Ovary (tissue), 9 donors: Measurements from ENCODE around the gene SPTLC1. TPM values are rescaled to one million over a fixed set of nuclear protein-coding genes. Genes with fewer than 3 reads are reported as not detected.
"Not testable (repeated sequence)": the region's sequence is repeated elsewhere in the genome, so short reads cannot be mapped to it uniquely, and the experiment has no call there.

Experiments used
- DNase-seq, 5 donors: peaks; one replicate each; pipeline ENCODE4 v3.0.0-alpha.2; 2019 to 2020
- H3K27ac ChIP-seq, 2 donors: fragments of 200-600 bp; one replicate each; pipeline versions ENCODE4 v1.5.1 to v1.8.0; 2019 to 2022
- H3K27me3 ChIP-seq: fragments of 200-600 bp; one replicate; pipeline ENCODE4 v1.8.0; 2022
- H3K36me3 ChIP-seq: fragments of 200-600 bp; sonication (generic); one replicate; pipeline ENCODE4 v1.5.1; 2019
- H3K4me1 ChIP-seq: one replicate; pipeline ENCODE4 v1.8.1; 2013; ENCODE audit warnings: mild to moderate bottlenecking, moderate library complexity; ENCODE audit not compliant: insufficient read depth
- H3K4me3 ChIP-seq: fragments of 200-600 bp; sonication (generic); one replicate; pipeline ENCODE4 v1.5.1; 2017
- H3K9me3 ChIP-seq, 2 donors: fragments of 200-600 bp in 1 of 2; sonication (generic) in 1 of 2; one replicate each; pipeline versions ENCODE4 v1.5.1 to v1.8.1; 2013 to 2019; ENCODE audit warnings: mild to moderate bottlenecking in 1 of 2, moderate library complexity in 1 of 2
- CTCF ChIP-seq, 3 donors: fragments of 450-650 bp in 2 of 3; fragments of 200-600 bp in 1 of 3; IDR thresholded peaks; one replicate each; pipeline versions ENCODE4 v1.5.1 to v1.8.0; 2016 to 2022; ENCODE audit warnings: antibody characterized with exemption in 3 of 3, mild to moderate bottlenecking in 1 of 3
- EP300 ChIP-seq: sonication (generic); formaldehyde crosslinking; IDR thresholded peaks from one replicate; pipeline ENCODE4 v1.6.1; 2017; ENCODE audit warnings: antibody characterized with exemption
- POLR2A ChIP-seq: fragments of 450-650 bp; IDR thresholded peaks from one replicate; pipeline ENCODE4 v1.6.1; 2017; ENCODE audit warnings: antibody characterized with exemption, mild to moderate bottlenecking, moderate library complexity
- WGBS, 3 donors: extraction: QIAGEN DNeasy Blood & Tissue Kit in 1 of 3; methylation state at CpG; one replicate each; pipeline versions ENCODE4 v1.1.5 to v1.1.7; 2013 to 2017; 5-methylcytosine and 5-hydroxymethylcytosine counted together
- intact Hi-C, 4 donors: fragments of 100-400 bp; cut with DNase I; formaldehyde crosslinking; loops; one replicate each; pipeline versions ENCODE4 v1.11.0 to v1.15.1; 2022 to 2023
- polyA plus RNA-seq, 2 donors: library from polyadenylated mRNA; stranded (reverse); fragments of 200-250 nt in 1 of 2; fragments of 350-450 nt in 1 of 2; fragmentation: Illumina TruSeq in 1 of 2; extraction: RNeasy Lipid Tissue Mini Kit (QIAGEN cat#74804) in 1 of 2; gene quantifications; one replicate each; pipeline ENCODE4 v1.2.3, GENCODE V29; 2013 to 2014
- total RNA-seq, 7 donors: library from RNA; depleted of rRNA in 2 of 7; stranded (reverse); fragments of >200 nt in 2 of 7; fragmentation: NEBNext Ultra II Directional in 3 of 7; extraction: Animal tissue kit (Norgen Biotek cat#: 25700) in 3 of 7; gene quantifications; one replicate each; pipeline versions ENCODE4 v1.1.0 to v1.2.4, GENCODE V29; 2016 to 2023
- donor health status: DM: no; HTN: no; CAD: no; lungs with moderate emphysema.
- donor health status: DM: no; HTN: no; CAD: no.
- donor health status: Bipolar disorder and iron deficiency.
- donor health status: DM: yes; HTN: yes; CAD: no.
- donor health status: DM: no; HTN: no; CAD: no.
- donor health status: DM: yes; HTN: yes; CAD: no.

The SPTLC1 gene
- total and polyA plus RNA-seq, 9 donors = 54.3 to 80.2 (median 72.0) TPM

- H3K36me3 ChIP-seq = no peaks in the 10 kb centered on the region
- no peak for TF ChIP-seq CTCF (IDR thresholded peaks at IDR 0.05)
- TF ChIP-seq POLR2A = no peak
- TF ChIP-seq EP300 = no peak
- intact Hi-C loops = no loop called here
- H3K9me3 ChIP-seq = no peaks in the 10 kb centered on the region
- WGBS, 3 donors = 88 to 92% (median 89%) methylated on average over 12 of the region's 12 CpGs
- H3K27ac ChIP-seq = no peak overlapping the region
- H3K4me1 ChIP-seq = peaks cover 4% of the 10 kb centered on the region
- no peak for DNase-seq
- no peaks in the 10 kb centered on the region for H3K27me3 ChIP-seq
- no peak overlapping the region for H3K4me3 ChIP-seq
Measured at GRCh38 chr9:92155221-92155620, 40.0 kb upstream of the SPTLC1 start.

- H3K27ac ChIP-seq = peak overlapping the region in 1 of 2 donors; percentile 16
- intact Hi-C loops, DNase-seq: not testable (repeated sequence)
Measured at GRCh38 chr9:92153466-92154415, 38.5 kb upstream of the SPTLC1 start.

GRCh38 chr9:92151691-92152393, 36.6 kb upstream of the SPTLC1 start:
- Histone ChIP-seq H3K9me3 (no peaks in the 10 kb centered on the region), H3K4me1 (peaks cover 11% of the 10 kb centered on the region), H3K4me3 (no peak overlapping the region), H3K27me3 (no peaks in the 10 kb centered on the region), H3K27ac (peak overlapping the region; percentile 14 to 22), H3K36me3 (no peaks in the 10 kb centered on the region)
- TF ChIP-seq CTCF (IDR thresholded peaks at IDR 0.05) (no peak), EP300 (no peak), POLR2A (no peak)
- 63 to 73% (median 69%) methylated on average over 15 of the region's 15 CpGs for WGBS, 3 donors
- intact Hi-C loops = no loop called here
- peak in 1 of 5 donors; percentile 38 for DNase-seq

More at GRCh38 chr9:92153466-92154415, 38.5 kb upstream of the SPTLC1 start:
- WGBS, 3 donors = 53 to 58% (median 57%) methylated on average over 10 of the region's 10 CpGs
- H3K36me3 ChIP-seq, H3K27me3 ChIP-seq, H3K4me3 ChIP-seq, H3K9me3 ChIP-seq, H3K4me1 ChIP-seq: not testable (repeated sequence)

GRCh38 chr9:92150501-92151470, 35.6 kb upstream of the SPTLC1 start:
- H3K27me3 ChIP-seq, H3K27ac ChIP-seq, H3K4me3 ChIP-seq, H3K9me3 ChIP-seq, DNase-seq, H3K36me3 ChIP-seq, intact Hi-C loops: not testable (repeated sequence)
- H3K4me1 ChIP-seq = peaks cover 12% of the 10 kb centered on the region
- WGBS, 3 donors = 26 to 44% (median 27%) methylated on average over 7 of the region's 7 CpGs

GRCh38 chr9:92147852-92148180, 32.6 kb upstream of the SPTLC1 start:
- no peaks in the 10 kb centered on the region for H3K36me3 ChIP-seq
- DNase-seq = no peak
- H3K27ac ChIP-seq = peak overlapping the region; percentile 40 to 82
- peaks cover 10% of the 10 kb centered on the region for H3K4me1 ChIP-seq
- WGBS, 3 donors = 66 to 77% (median 72%) methylated on average over 8 of the region's 8 CpGs
- no peaks in the 10 kb centered on the region for H3K9me3 ChIP-seq
- intact Hi-C loops = loop anchor here in 1 of 4 donors (10.0 kb wide), 2 partner anchors 147 to 487 kb away; partner anchors contain the start of gene IARS1
- no peak overlapping the region for H3K4me3 ChIP-seq
- no peak for TF ChIP-seq EP300
- TF ChIP-seq POLR2A = no peak
- TF ChIP-seq CTCF (IDR thresholded peaks at IDR 0.05) = no peak
- H3K27me3 ChIP-seq = no peaks in the 10 kb centered on the region
